Fibroblast of mammary gland (primary cell): Measurements from ENCODE around the gene PHLDB1.

ENCODE experiments used
- DNase-seq: peaks from one replicate; pipeline ENCODE4 v3.0.0-alpha.2; 2010; ENCODE audit warnings: low read depth
- H3K4me3 ChIP-seq: 2 replicates; pipeline ENCODE4 v1.5.1; 2011; ENCODE audit warnings: low read depth, mild to moderate bottlenecking, low read length, moderate library complexity; ENCODE audit not compliant: control insufficient read depth
- CTCF ChIP-seq: conservative IDR thresholded peaks from 2 replicates; pipeline ENCODE4 v1.5.1; 2011; ENCODE audit warnings: low read depth, low read length, inconsistent platforms; ENCODE audit not compliant: control insufficient read depth, insufficient read depth

Gene PHLDB1

GRCh38 chr11:118666371-118666770 lies 59.0 kb downstream of the PHLDB1 start:
- DNase-seq: no peak

DNA sequence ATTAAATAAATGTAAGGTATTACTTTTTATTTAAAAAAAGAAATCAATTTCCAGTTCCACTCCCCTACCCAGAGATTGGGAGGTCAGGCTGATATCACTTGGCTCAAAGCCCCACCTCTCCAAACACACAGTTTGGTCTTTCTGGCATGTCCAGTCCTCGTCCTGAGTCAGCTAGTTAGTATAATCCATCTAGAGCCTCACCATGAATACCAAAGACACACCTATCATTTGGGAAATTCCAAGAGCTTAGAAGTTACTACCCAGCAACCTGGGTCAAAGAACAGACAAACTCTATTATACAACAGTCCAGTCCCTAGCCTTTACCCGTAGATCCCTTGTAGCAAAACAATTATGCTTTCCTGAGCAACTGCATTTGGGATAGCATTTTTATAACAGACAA lies 62.6 kb downstream of the PHLDB1 start:
- no peak for DNase-seq
- no peak overlapping the region for H3K4me3 ChIP-seq
- TF ChIP-seq CTCF: no peak

More at GRCh38 chr11:118666371-118666770, 59.0 kb downstream of the PHLDB1 start:
- H3K4me3 ChIP-seq: no peak overlapping the region
- no peak for TF ChIP-seq CTCF

DNA sequence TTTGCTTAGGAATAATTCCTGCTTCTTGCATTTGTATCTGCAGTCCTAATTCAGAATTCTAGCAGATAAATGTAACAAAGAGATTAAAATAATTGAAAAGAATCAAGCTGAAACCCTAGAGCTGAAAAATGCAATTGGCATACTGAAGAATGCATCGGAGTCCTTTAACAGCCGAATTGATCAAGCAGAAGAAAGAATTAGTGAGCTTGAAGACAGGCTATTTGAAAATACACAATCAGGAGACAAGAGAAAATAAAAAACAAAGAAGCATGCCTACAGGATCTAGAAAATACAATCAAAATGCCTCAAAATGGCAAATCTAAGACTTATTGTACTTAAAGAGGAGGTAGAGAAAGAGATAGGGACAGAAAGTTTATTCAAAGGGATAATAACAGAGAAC lies 63.8 kb downstream of the PHLDB1 start:
- TF ChIP-seq CTCF: no peak
- no peak for DNase-seq
- no peak overlapping the region for H3K4me3 ChIP-seq

- H3K4me3 ChIP-seq: no peak overlapping the region
- peak; percentile 19 for TF ChIP-seq CTCF
- DNase-seq: no peak
These were observed 65.4 kb downstream of the PHLDB1 start for GRCh38 chr11:118672846-118673245.

DNA sequence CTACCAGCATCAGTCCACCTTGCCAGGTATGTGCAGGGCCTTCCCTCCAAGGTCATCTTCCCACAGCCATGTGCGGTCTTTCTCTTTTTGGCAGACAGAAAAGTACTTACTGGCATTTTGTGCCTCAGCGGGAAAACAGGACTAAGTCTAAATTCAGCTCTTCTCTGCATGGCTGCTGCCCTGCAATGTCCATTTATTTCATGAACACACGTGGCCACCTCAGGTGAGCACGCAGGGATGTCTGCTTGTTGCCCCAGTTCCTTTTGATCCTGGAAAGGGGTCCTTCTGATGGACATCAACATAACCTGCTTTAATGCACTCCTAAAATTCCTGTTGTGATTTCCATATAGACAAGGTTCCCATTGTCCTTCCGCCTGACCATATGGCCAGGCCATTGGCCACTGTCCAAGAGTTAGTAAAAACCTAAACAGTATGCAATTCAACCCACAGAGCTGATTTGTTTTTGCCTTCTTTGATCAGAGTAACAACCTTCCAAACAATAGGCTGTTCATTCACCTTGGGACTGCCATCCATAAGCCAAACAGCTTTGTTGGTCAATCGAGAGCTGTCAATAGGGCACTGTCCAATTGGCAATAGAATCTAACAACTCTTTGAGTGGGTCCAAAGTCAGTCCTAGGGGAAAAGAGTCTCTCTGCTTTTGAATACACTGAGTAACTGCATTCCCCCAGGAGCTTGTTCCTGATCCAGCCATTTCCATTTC lies 66.1 kb downstream of the PHLDB1 start:
- TF ChIP-seq CTCF: no peak
- no peak overlapping the region for H3K4me3 ChIP-seq
- no peak for DNase-seq

GRCh38 chr11:118674082-118674435 lies 66.6 kb downstream of the PHLDB1 start:
- no peak overlapping the region for H3K4me3 ChIP-seq
- no peak for DNase-seq
- no peak for TF ChIP-seq CTCF

DNA sequence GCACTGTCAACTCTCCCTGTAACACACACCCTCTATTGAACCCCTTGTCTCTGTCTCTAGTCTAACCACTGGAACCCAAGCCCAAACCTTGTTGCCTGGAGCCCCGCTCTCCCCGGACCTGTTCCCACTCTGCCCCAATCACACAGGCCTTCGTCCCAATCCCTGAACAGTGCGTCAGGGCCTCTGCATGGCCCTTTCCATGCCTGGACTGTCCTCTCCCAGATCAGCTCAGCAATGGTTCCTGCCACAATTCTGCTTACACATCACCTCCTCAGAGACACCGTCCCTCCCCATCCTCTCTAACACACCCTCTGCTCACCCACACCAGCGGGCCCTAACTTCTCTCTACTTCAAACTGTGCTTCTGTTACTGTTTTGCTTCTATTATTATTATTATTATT lies 70.6 kb downstream of the PHLDB1 start:
- no peak overlapping the region for H3K4me3 ChIP-seq
- TF ChIP-seq CTCF: no peak
- no peak for DNase-seq
